Renal pelvis (tissue), 4 donors: Measurements from ENCODE around the gene LSM12. TPM values are rescaled to one million over a fixed set of nuclear protein-coding genes. Genes with fewer than 3 reads are reported as not detected.

Experiments
- DNase-seq: peaks from one replicate; pipeline ENCODE4 v3.0.0-alpha.2; 2013
- polyA plus RNA-seq, 3 donors: library from polyadenylated mRNA; unstranded; fragments of 120-200 nt; gene quantifications; one replicate each; pipeline ENCODE4 v1.2.1, GENCODE V29; 2013; ENCODE audit not compliant: insufficient read length in 3 of 3

The LSM12 gene
- polyA plus RNA-seq, 3 donors = 38.4 to 41.6 (median 39.2) TPM

GRCh38 chr17:43992641-43993040 lies 73.8 kb downstream of the LSM12 start:
- DNase-seq = no peak

GRCh38 chr17:43988301-43988700 lies 78.2 kb downstream of the LSM12 start:
- no peak for DNase-seq

- no peak for DNase-seq
Observed at GRCh38 chr17:43987131-43988021, 79.1 kb downstream of the LSM12 start.

GRCh38 chr17:43986225-43986981 lies 80.1 kb downstream of the LSM12 start:
- no peak for DNase-seq

- no peak for DNase-seq
Observed at GRCh38 chr17:43984521-43984920, 82.0 kb downstream of the LSM12 start.

Other genes with a start within 250 kb of the LSM12 start
- 10 to 100 TPM in 2 of 3 donors, 1 to 10 TPM in 1; 7.4 to 13.1 (median 12.6) TPM for gene MPP3, start 233.5 kb downstream of the LSM12 start, polyA plus RNA-seq
- 1 to 10 TPM in 2 of 3 donors, under 1 TPM in 1; 0.83 to 1.6 (median 1.2) TPM for gene CD300LG, start 219.5 kb downstream of the LSM12 start, polyA plus RNA-seq
- gene MPP2, start 159.1 kb downstream of the LSM12 start, polyA plus RNA-seq = 1 to 10 TPM; 7.4 to 8.0 (median 7.9) TPM
- gene PPY, start 124.2 kb downstream of the LSM12 start, polyA plus RNA-seq = under 1 TPM; 0.19 to 0.78 (median 0.52) TPM
- under 1 TPM; 0.19 to 0.45 (median 0.30) TPM for gene PYY, start 112.7 kb downstream of the LSM12 start, polyA plus RNA-seq
- 1 to 10 TPM; 3.4 to 3.8 (median 3.6) TPM for gene NAGS, start 62.0 kb downstream of the LSM12 start, polyA plus RNA-seq
- gene TMEM101, start 51.7 kb downstream of the LSM12 start, polyA plus RNA-seq = 10 to 100 TPM; 41.7 to 50.5 (median 47.0) TPM
- 10 to 100 TPM; 78.6 to 94.0 (median 92.4) TPM for gene G6PC3, start 4.1 kb upstream of the LSM12 start, polyA plus RNA-seq
- 10 to 100 TPM; 49.4 to 57.4 (median 53.8) TPM for gene HDAC5, start 57.0 kb upstream of the LSM12 start, polyA plus RNA-seq
- gene HROB, start 75.3 kb upstream of the LSM12 start, polyA plus RNA-seq = 1 to 10 TPM; 4.8 to 5.8 (median 5.5) TPM
- 1 to 10 TPM; 2.1 to 4.7 (median 4.4) TPM for gene ASB16, start 104.0 kb upstream of the LSM12 start, polyA plus RNA-seq
- 10 to 100 TPM; 50.3 to 60.8 (median 50.4) TPM for gene TMUB2, start 120.3 kb upstream of the LSM12 start, polyA plus RNA-seq
- 10 to 100 TPM; 62.8 to 76.8 (median 64.6) TPM for gene ATXN7L3, start 133.2 kb upstream of the LSM12 start, polyA plus RNA-seq
- 100 to 1,000 TPM; 120 to 138 (median 125) TPM for gene UBTF, start 153.0 kb upstream of the LSM12 start, polyA plus RNA-seq
- 10 to 100 TPM in 1 of 3 donors, 1 to 10 TPM in 2; 6.4 to 11.2 (median 8.5) TPM for gene SLC4A1, start 201.5 kb upstream of the LSM12 start, polyA plus RNA-seq
- gene RUNDC3A, start 241.9 kb upstream of the LSM12 start, polyA plus RNA-seq = 1 to 10 TPM; 1.7 to 2.7 (median 1.7) TPM